GM12873 (cell line): Measurements from ENCODE around the gene ELOVL1.

ENCODE experiments used
- TF ChIP-seq, protein P1 (sequence below): IDR thresholded peaks from 2 replicates; pipeline ENCODE4 v1.5.1; 2012; ENCODE audit warnings: low read depth, mild to moderate bottlenecking, moderate library complexity, low read length, control low read depth; ENCODE audit not compliant: insufficient read depth; ENCODE audit errors: missing control alignments

The ELOVL1 gene

DNA sequence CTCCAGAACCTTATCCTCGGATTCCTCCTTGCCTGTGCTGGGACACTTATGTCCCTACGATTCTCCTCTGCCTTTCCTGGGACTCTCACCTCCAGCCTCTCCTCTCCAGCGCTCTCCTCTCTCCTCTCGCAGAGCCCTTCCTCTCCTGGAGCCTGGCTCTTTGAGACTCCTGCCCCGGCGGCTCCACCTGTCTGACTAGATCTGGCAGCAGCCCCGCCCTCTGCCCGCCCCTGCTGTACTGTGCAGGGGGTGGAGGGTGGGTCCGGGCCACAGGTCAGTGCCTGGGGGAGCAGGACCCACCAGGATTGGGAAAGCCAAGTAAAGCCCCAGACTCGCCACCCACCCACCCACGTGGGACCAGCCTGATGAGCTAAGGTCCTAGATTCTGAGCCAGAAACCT is 1.6 kb downstream of the ELOVL1 start:
- TF ChIP-seq, protein P1, sequence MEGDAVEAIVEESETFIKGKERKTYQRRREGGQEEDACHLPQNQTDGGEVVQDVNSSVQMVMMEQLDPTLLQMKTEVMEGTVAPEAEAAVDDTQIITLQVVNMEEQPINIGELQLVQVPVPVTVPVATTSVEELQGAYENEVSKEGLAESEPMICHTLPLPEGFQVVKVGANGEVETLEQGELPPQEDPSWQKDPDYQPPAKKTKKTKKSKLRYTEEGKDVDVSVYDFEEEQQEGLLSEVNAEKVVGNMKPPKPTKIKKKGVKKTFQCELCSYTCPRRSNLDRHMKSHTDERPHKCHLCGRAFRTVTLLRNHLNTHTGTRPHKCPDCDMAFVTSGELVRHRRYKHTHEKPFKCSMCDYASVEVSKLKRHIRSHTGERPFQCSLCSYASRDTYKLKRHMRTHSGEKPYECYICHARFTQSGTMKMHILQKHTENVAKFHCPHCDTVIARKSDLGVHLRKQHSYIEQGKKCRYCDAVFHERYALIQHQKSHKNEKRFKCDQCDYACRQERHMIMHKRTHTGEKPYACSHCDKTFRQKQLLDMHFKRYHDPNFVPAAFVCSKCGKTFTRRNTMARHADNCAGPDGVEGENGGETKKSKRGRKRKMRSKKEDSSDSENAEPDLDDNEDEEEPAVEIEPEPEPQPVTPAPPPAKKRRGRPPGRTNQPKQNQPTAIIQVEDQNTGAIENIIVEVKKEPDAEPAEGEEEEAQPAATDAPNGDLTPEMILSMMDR: no peak

DNA sequence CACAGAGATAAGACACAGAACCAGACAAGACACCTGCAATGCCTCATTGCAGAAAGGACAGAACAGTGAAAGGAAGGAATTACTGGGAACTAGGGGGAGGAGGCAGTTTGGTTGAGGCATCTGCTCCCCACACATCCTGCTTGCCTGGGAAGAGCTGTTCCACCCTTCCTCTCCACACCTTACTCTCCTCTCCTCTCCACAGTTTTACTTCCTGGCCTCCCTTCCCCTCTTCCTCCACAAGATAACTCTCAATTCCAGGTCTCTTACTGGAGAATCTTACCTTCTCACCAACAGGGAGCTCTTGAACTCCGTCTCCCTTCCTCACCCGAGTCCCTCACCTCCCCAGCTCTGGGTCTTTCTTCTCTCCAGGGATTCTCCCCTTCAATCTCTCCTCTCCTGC is 2.1 kb downstream of the ELOVL1 start:
- TF ChIP-seq, protein P1: no peak

DNA sequence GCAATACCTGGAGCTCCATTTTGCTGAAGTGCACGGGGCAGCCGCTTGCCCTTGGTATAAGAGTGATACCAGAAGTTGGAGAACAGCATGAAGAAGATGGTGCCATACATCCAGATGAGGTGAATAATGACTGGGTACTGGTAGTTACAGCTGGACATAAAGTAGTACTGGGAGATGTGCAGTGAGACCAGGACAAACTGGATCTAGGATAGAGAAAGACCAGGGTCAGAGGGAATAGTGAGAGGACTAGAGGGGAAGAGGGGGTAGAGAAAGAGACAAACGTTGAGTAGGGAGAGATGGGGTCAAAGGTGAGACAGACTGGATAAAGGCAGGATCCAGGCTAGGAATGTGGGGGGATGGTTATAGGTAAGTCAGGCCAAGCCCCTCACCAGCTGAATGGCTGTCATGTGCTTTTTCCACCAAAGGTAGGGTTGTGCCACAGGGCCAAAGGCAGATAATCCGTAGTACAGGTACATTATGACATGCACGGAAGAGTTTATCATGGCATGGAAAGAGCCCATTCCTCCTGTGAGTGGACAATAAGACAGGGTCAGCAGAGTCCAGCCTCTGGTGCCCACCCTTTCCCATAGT is 3.8 kb downstream of the ELOVL1 start:
- TF ChIP-seq, protein P1: no peak

DNA sequence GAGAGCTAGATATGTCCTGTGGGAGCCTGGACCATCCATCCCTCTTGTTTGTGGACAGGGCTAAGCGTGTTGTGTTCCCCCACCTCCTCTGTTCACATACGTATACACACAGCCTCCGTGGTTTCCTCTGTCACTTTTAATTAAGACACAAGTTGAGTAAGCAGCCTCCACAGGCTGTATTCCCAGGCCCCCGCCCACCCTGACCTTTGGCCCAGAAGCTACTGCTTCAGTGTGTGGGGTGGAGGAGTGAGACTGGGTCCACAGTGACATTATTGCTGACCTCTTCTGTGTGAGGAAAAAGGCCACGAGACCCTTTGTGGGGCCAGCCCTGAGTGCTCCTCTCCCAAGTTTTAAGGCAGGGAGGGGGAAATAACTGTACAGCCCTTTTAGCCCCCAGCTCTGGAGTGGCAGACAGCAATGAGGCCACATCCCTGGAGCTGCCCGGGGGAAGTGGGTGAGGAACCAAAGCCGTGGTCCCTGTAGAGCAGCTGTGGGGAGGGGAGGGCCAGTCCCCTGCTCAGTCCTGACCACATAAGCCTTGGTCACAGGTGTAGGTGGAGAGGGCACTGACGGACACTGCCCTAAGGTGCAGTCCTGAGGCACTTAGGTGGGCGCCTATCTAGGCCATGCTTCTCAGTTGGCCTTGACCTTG is 4.4 kb downstream of the ELOVL1 start:
- TF ChIP-seq, protein P1: no peak

DNA sequence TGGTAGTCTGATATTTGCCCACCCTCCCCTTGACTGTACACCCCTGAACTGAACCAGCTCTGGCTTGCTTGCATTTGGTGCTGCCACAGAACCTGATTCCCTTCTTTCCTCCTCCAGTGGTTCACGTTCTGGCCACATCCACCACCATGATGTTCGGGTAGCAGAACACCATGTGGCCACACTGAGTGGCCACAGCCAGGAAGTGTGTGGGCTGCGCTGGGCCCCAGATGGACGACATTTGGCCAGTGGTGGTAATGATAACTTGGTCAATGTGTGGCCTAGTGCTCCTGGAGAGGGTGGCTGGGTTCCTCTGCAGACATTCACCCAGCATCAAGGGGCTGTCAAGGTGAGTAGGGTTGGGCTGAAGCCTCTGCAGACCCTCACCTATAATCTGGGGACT is 7.2 kb downstream of the ELOVL1 start:
- TF ChIP-seq, protein P1: no peak

DNA sequence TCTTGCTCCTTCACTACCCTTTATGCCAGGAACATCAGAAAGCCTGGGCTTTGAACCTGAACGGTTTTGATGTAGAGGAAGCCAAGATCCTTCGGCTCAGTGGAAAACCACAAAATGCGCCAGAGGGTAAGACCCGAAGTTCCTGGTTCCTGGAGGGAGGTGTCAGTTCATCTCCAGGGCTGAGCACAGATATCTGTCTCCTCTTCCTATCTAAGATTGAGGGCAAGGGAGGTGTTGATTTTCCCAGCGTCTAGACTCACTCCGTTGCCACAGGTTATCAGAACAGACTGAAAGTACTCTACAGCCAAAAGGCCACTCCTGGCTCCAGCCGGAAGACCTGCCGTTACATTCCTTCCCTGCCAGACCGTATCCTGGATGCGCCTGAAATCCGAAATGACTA is 8.1 kb downstream of the ELOVL1 start:
- TF ChIP-seq, protein P1: no peak

DNA sequence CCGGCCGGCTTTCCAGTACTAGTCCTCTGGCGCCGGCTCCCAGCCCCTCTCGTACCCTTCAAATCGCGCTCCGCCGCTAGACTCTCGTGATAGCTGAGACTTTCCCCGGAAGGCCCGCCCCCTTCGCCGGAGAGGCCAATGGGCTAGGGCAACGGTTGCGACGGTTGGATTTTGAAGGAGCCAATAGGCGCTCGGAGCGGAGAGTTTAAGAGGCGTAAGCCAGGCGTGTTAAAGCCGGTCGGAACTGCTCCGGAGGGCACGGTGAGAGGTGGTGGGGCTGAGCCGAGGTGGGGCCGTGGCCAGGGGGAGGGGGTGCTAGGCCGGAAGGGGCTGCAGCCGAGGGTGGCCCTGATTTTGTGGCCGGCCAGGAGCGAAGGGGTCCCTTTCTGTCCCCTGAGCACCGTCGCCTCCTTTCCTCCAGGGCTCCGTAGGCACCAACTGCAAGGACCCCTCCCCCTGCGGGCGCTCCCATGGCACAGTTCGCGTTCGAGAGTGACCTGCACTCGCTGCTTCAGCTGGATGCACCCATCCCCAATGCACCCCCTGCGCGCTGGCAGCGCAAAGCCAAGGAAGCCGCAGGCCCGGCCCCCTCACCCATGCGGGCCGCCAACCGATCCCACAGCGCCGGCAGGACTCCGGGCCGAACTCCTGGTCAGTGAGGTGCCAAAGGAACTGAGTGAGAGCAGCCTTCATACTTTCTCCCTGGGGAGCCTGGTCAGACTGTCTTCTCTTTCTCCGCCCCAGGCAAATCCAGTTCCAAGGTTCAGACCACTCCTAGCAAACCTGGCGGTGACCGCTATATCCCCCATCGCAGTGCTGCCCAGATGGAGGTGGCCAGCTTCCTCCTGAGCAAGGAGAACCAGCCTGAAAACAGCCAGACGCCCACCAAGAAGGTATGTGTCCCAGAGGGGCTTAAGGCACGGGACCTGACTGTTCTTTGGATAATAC is 8.8 kb downstream of the ELOVL1 start, which contains the start of gene CDC20:
CDC20 (plus strand) TSS at position 236 of the 948 bp plus-strand sequence; CDS start at position 471, 235 bp downstream.
- TF ChIP-seq, protein P1: no peak
